HepG2 (cell line): ENCODE data around the gene NOXA1. TPM values are rescaled to one million over a fixed set of nuclear protein-coding genes. Genes with fewer than 3 reads are reported as not detected.

Source experiments
- ATAC-seq: fragments of 200-7000 bp; cut with Tn5 transposase; 3 replicates; pipeline ENCODE4 v1.9.1; 2020; ENCODE audit warnings: mild to moderate bottlenecking, moderate library complexity
- BruUV-seq: library from RNA; stranded (reverse); fragments of 400-500 nt; replicated peaks from 2 replicates; lab custom pipeline; 2021; lab: Mats Ljungman, UMichigan
- CTCF ChIA-PET: fragments of 300-600 bp; formaldehyde crosslinking; extraction: SDS; loops from one replicate; lab custom pipeline; 2021; ENCODE audit warnings: low total read pairs, inconsistent platforms, low intra/inter-chr PET ratio; lab: Yijun Ruan, JAX
- POLR2A ChIA-PET: fragments of 350-600 bp; sonication (Branson Sonifier 250); formaldehyde crosslinking; loops from one replicate; lab custom pipeline; 2020; ENCODE audit warnings: antibody characterized with exemption, inconsistent platforms; lab: Yijun Ruan, JAX
- DNase-seq: peaks from one replicate; pipeline ENCODE4 v3.0.0-alpha.2; 2015; ENCODE audit warnings: low spot score
- FAIRE-seq: peaks from 3 replicates; lab custom pipeline; 2011; peaks lifted over from hg19 to GRCh38; lab: Jason Lieb, UNC
- H2AFZ ChIP-seq: one replicate; pipeline ENCODE4 v1.6.1; 2011; ENCODE audit warnings: low read length, inconsistent platforms
- H3K27ac ChIP-seq: fragments of 300-600 bp; 3 replicates; pipeline ENCODE4 v1.8.0; 2011; ENCODE audit warnings: mixed run types, mild to moderate bottlenecking, mixed read lengths, low read length, inconsistent platforms; ENCODE audit not compliant: insufficient read depth; ENCODE audit errors: extremely low read length
- H3K27me3 ChIP-seq, 2 experiments: fragments of 200-600 bp in 1 of 2; 2 replicates in 1 of 2; 3 replicates in 1 of 2; pipeline versions ENCODE4 v1.6.0 to v1.8.0; 2011; ENCODE audit warnings: low read length in 2 of 2, mild to moderate bottlenecking in 2 of 2, moderate library complexity in 2 of 2, inconsistent platforms in 1 of 2; ENCODE audit not compliant: insufficient read depth in 2 of 2, control insufficient read depth in 1 of 2
- H3K36me3 ChIP-seq, 2 experiments: fragments of 200-600 bp in 1 of 2; replicated peaks in 1 of 2; 2 replicates in 1 of 2; 3 replicates in 1 of 2; pipeline versions ENCODE4 v1.5.1 to v1.8.0; 2011; ENCODE audit warnings: low read length in 2 of 2, inconsistent platforms in 1 of 2; ENCODE audit not compliant: insufficient read depth in 2 of 2, control insufficient read depth in 1 of 2
- H3K4me1 ChIP-seq: 2 replicates; pipeline ENCODE4 v1.5.1; 2012; ENCODE audit warnings: low read length, inconsistent platforms; ENCODE audit not compliant: insufficient read depth
- H3K4me2 ChIP-seq: 2 replicates; pipeline ENCODE4 v1.6.0; 2011; ENCODE audit warnings: low read depth, low read length, inconsistent platforms
- H3K4me3 ChIP-seq, 3 experiments: fragments of 200-600 bp in 1 of 3; sonication (generic), shearing (Covaris generic) in 1 of 3; replicated peaks in 1 of 3; 2 replicates each; pipeline ENCODE4 v1.5.1; 2011 to 2016; ENCODE audit warnings: low read length in 3 of 3, inconsistent platforms in 2 of 3, low read depth in 2 of 3, mild to moderate bottlenecking in 2 of 3, control low read depth in 1 of 3, mixed read lengths in 1 of 3; ENCODE audit not compliant: insufficient read depth in 1 of 3
- H3K79me2 ChIP-seq: one replicate; pipeline ENCODE4 v1.6.1; 2011; ENCODE audit warnings: low read length, inconsistent platforms; ENCODE audit not compliant: insufficient read depth
- H3K9ac ChIP-seq: 2 replicates; pipeline ENCODE4 v1.6.0; 2011; ENCODE audit warnings: mild to moderate bottlenecking, low read depth, low read length, inconsistent platforms; ENCODE audit not compliant: insufficient read depth
- H3K9me3 ChIP-seq: 2 replicates; pipeline ENCODE4 v1.5.1; 2012; ENCODE audit warnings: mild to moderate bottlenecking, low read length
- H4K20me1 ChIP-seq: 2 replicates; pipeline ENCODE4 v1.6.0; 2011; ENCODE audit warnings: inconsistent platforms, mild to moderate bottlenecking, low read length, moderate library complexity; ENCODE audit not compliant: insufficient read depth
- IKZF5 ChIP-seq: IDR thresholded peaks from 2 replicates; pipeline ENCODE4 v1.6.1; 2018; ENCODE audit warnings: missing genetic modification reagents, mild to moderate bottlenecking, missing compliant biosample characterization
- MAX ChIP-seq: IDR thresholded peaks from 2 replicates; pipeline ENCODE4 v1.6.1; 2012; ENCODE audit warnings: inconsistent platforms
- MLLT10 ChIP-seq: sonication (generic); formaldehyde crosslinking; IDR thresholded peaks from 2 replicates; pipeline ENCODE4 v1.4.0; 2020; ENCODE audit warnings: missing genetic modification reagents
- SNAPC2 ChIP-seq: sonication (generic); formaldehyde crosslinking; IDR thresholded peaks from 2 replicates; pipeline ENCODE4 v1.8.1; 2022; ENCODE audit warnings: mild to moderate bottlenecking, missing genetic modification reagents
- TOPORS ChIP-seq: sonication (generic); formaldehyde crosslinking; IDR thresholded peaks from 2 replicates; pipeline ENCODE4 v1.8.0; 2023; ENCODE audit warnings: mild to moderate bottlenecking, missing genetic modification reagents
- ZBTB34 ChIP-seq: sonication (generic); formaldehyde crosslinking; IDR thresholded peaks from 2 replicates; pipeline ENCODE4 v1.8.0; 2022; ENCODE audit warnings: mild to moderate bottlenecking, missing genetic modification reagents
- ZFP91 ChIP-seq: sonication (generic); formaldehyde crosslinking; IDR thresholded peaks from 2 replicates; pipeline ENCODE4 v1.9.0; 2022; ENCODE audit warnings: missing genetic modification reagents, mild to moderate bottlenecking, borderline replicate concordance
- ZNF687 ChIP-seq: sonication (generic); formaldehyde crosslinking; IDR thresholded peaks from 2 replicates; pipeline ENCODE4 v1.5.1; 2020; ENCODE audit warnings: mild to moderate bottlenecking, missing genetic modification reagents, moderate library complexity
- WGBS: methylation state at CpG from one replicate; pipeline ENCODE4 v1.1.6; 2017; ENCODE audit warnings: low lambda C conversion rate; 5-methylcytosine and 5-hydroxymethylcytosine counted together
- in situ Hi-C: cut with HindIII; loops from 2 replicates; pipeline ENCODE4 v1.10.0; 2017; ENCODE audit warnings: low pct_unique_long_range_greater_than_20kb; ENCODE audit not compliant: extremely low pct_ligation_motif_present
- intact Hi-C: fragments of 100-400 bp; cut with micrococcal nuclease; formaldehyde crosslinking; loops from one replicate; pipeline ENCODE4 v1.10.0; 2022; ENCODE audit not compliant: unreplicated experiment
- polyA plus RNA-seq, 8 experiments: library from polyadenylated mRNA; depleted of rRNA in 3 of 8; stranded (reverse) in 7 of 8; unstranded in 1 of 8; fragments of >200 nt; fragmentation: Illumina TruSeq in 4 of 8; extraction: Trizol in 4 of 8; gene quantifications; 2 replicates each; pipeline versions ENCODE4 v1.2.1 to v1.2.3, GENCODE V29; 2011 to 2016; ENCODE audit warnings: low read depth in 4 of 8, missing spikeins in 1 of 8, mixed read lengths in 1 of 8; ENCODE audit not compliant: insufficient read depth in 1 of 8
- total RNA-seq, 5 experiments: library from RNA; depleted of rRNA; stranded (reverse); fragments of >200 nt; fragmentation: Illumina TruSeq; extraction: Trizol; gene quantifications; 2 replicates each; pipeline ENCODE4 v1.2.3, GENCODE V29; 2016; ENCODE audit warnings: low read depth in 1 of 5

The NOXA1 gene
- total and polyA plus RNA-seq, 2 of the 13 experiments (the other 11 are each of a cell fraction or from before 2014, with no cell fraction given) = 0.78 to 1.2 TPM

GRCh38 chr9:137479892-137480685 is 56.9 kb downstream of the NOXA1 start:
- 55% methylated on average over 21 of the region's 32 CpGs for WGBS
- Histone ChIP-seq H3K4me1 (peaks cover 50% of the 10 kb centered on the region), H3K36me3 (no peaks in the 10 kb centered on the region), H3K4me3 (peak overlapping the region in 1 of 3 experiments; percentile 7; a peak in 1 of 6 replicates), H3K9me3 (peaks cover 12% of the 10 kb centered on the region), H2AFZ (no peak overlapping the region), H3K79me2 (no peaks in the 10 kb centered on the region), H4K20me1 (no peaks in the 10 kb centered on the region), H3K9ac (no peak overlapping the region), H3K27ac (no peak overlapping the region), H3K27me3 (peaks cover 7 to 25% of the 10 kb centered on the region in 2 experiments; a peak in 3 of 5 replicates), H3K4me2 (peak overlapping the region; percentile 51)
- CTCF ChIA-PET = no interaction called here
- intact Hi-C loops = no loop called here
- BruUV-seq = no TSS peak
- peak; percentile 3; the same call in 1 of the 2 replicates for TF ChIP-seq ZNF687 (CRISPR knock-in tag)
- TF ChIP-seq IKZF5 (CRISPR knock-in tag) = no peak
- no peak for TF ChIP-seq MLLT10 (CRISPR knock-in tag)
- TF ChIP-seq MAX = peak; percentile 57; the same call in 1 of the 2 replicates
- TF ChIP-seq SNAPC2 (CRISPR knock-in tag) = 0 out of 2 replicates have a peak, but pooled peaks have one; percentile 34
- no peak for TF ChIP-seq ZBTB34
- 0 out of 2 replicates have a peak, but pooled peaks have one; percentile 26 for TF ChIP-seq ZFP91
- TF ChIP-seq TOPORS (CRISPR knock-in tag) = peak; percentile 25; the same call in 1 of the 2 replicates
- FAIRE-seq = no peak
- peak; percentile 51 for ATAC-seq
- DNase-seq = no peak
- POLR2A ChIA-PET = no interaction called here
- in situ Hi-C loops = no loop called here
